Hematopoietic multipotent progenitor cell treated with erythropoietin and hydrocortisone succinate and interleukin-3 and kit ligand, for 15 days (in vitro differentiated cells): Measurements from ENCODE around the gene TMF1.

Source experiments
- DNase-seq: peaks from one replicate; pipeline ENCODE4 v3.0.0-alpha.2; 2015; ENCODE audit warnings: low spot score

The TMF1 gene

GRCh38 chr3:69081583-69082262 lies 29.6 kb upstream of the TMF1 start:
- peak; percentile 67 for DNase-seq

- DNase-seq = peak; percentile 92
Measured at GRCh38 chr3:69080233-69080920, 28.2 kb upstream of the TMF1 start, which contains the start of gene UBA3. UBA3 (minus strand) TSS chr3:69080365; CDS start chr3:69080353, 12 bp downstream.

- DNase-seq = peak; percentile 35
Measured at GRCh38 chr3:69079269-69080159, 27.4 kb upstream of the TMF1 start.

- DNase-seq = no peak
Measured at GRCh38 chr3:69072928-69073327, 20.8 kb upstream of the TMF1 start.

GRCh38 chr3:69066121-69066520 lies 14.0 kb upstream of the TMF1 start:
- no peak for DNase-seq

- DNase-seq = no peak
Measured at GRCh38 chr3:69065318-69065964, 13.3 kb upstream of the TMF1 start.

- no peak for DNase-seq
Measured at GRCh38 chr3:69063636-69064035, 11.5 kb upstream of the TMF1 start.

- DNase-seq = no peak
Measured at GRCh38 chr3:69059688-69060087, 7.6 kb upstream of the TMF1 start.

GRCh38 chr3:69058947-69059224 lies 6.8 kb upstream of the TMF1 start:
- DNase-seq = no peak

GRCh38 chr3:69058180-69058946 lies 6.2 kb upstream of the TMF1 start:
- no peak for DNase-seq

- DNase-seq = no peak
Measured at GRCh38 chr3:69052472-69052898, 352 bp upstream of the TMF1 start.

GRCh38 chr3:69048990-69049389 lies 3.1 kb downstream of the TMF1 start:
- no peak for DNase-seq

- no peak for DNase-seq
Measured at GRCh38 chr3:69044608-69045007, 7.5 kb downstream of the TMF1 start.

- no peak for DNase-seq
Measured at GRCh38 chr3:69033470-69033869, 18.7 kb downstream of the TMF1 start.

- DNase-seq = no peak
Measured at GRCh38 chr3:69032737-69033136, 19.4 kb downstream of the TMF1 start.

GRCh38 chr3:69032142-69032541 lies 20.0 kb downstream of the TMF1 start:
- DNase-seq = no peak

GRCh38 chr3:69031635-69032034 lies 20.5 kb downstream of the TMF1 start:
- DNase-seq = no peak

GRCh38 chr3:69020857-69021256 lies 31.3 kb downstream of the TMF1 start:
- DNase-seq = no peak

GRCh38 chr3:69020424-69020823 lies 31.7 kb downstream of the TMF1 start:
- DNase-seq = peak; percentile 17

GRCh38 chr3:69016901-69017300 lies 35.2 kb downstream of the TMF1 start:
- DNase-seq = no peak

- no peak for DNase-seq
Measured at GRCh38 chr3:69016102-69016501, 36.0 kb downstream of the TMF1 start.
